Measurements from ENCODE around the gene EIF1B.
"Not testable (repeated sequence)": the region's sequence is repeated elsewhere in the genome, so short reads cannot be mapped to it uniquely, and the experiment has no call there.

Gene EIF1B

DNA sequence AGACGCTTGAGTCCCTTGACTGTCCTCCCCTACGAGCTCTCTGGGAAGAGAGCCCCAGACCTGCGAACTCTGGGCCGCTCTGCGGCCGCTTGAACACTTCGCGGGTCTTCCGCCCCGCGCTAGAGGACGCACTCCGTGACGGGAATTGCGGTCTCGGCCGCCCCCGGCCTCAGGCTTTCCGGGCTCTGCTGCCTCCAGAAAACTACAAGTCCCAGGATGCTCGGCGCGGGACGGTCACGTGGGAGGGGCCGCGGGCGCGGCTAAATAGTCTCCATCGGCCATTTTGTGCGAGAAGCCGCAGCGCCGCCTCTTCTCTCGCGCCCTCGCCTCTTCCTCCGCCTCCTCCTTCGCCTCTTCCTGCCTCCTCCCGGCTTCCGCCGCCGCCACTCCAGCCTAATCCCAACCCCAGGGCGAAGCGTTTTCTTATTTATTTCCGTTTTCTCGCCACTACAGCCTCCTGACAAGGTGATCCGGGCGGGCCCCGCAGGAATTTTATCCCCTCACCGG lies at the start of gene EIF1B:
Gene EIF1B (plus strand): TSS at position 290 of the 507 bp plus-strand sequence. CDS start 235 bp downstream, outside the sequence.
- peak; percentile 91 for DNase-seq (ENCODE audit: low read depth)

DNA sequence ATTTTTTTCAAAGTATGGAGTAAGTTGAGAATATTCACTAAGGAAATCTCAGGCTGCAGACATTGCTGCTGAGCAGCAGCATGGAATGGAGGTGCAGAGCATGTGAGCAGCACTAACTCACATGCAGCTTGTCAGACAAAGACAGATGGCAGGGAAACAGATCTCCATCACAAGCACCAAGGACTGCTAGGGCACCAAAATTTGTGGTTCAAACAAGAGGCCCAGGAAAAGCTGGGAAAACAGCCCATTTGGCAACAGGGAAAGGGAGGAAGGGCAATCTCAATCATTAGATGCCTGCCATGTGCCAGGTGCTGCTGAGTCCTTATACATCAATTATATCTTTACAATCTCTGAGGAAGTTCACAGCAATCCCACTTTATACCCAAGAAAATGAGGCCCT lies 47.2 kb upstream of the EIF1B start:
- DNase-seq (ENCODE audit: low read depth) = no peak

DNA sequence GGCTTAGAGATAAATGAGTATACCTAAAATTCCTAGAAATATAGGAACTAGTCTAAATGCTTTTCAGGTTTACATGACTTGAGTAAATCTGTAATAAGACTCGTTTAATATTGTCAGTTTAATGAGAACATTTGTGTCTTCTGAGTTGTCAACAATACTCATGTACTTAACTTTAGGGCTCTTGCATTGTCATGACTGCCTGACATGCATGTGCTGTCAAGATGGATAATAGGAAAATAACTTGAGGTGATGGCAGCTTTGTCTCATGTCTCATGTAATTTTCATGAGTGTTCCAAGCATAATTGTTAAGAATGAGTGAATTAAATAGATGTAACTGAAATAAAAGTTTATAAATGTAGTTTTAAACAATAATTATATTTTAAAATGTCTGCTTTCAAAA lies 45.1 kb upstream of the EIF1B start:
- no peak for DNase-seq (ENCODE audit: low read depth)

DNA sequence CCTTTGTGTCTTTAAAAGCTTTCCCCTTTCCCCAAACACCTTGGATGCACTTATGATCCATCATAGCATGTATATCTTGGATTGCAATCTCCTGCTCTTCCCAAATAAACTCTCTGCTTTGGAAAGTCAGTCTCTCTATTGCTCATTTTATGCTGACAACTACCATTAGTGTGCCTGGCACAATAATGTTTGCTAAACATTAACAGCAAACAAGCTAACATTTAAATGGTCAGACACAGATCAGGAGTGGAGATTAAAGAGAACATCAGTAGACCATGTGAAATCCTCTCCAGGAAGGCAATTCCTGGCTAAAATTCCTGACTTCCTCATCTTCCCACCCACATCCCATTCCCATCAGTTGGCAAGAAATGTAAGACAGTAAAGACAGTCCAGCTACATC lies 44.3 kb upstream of the EIF1B start:
- DNase-seq (ENCODE audit: low read depth) = no peak

DNA sequence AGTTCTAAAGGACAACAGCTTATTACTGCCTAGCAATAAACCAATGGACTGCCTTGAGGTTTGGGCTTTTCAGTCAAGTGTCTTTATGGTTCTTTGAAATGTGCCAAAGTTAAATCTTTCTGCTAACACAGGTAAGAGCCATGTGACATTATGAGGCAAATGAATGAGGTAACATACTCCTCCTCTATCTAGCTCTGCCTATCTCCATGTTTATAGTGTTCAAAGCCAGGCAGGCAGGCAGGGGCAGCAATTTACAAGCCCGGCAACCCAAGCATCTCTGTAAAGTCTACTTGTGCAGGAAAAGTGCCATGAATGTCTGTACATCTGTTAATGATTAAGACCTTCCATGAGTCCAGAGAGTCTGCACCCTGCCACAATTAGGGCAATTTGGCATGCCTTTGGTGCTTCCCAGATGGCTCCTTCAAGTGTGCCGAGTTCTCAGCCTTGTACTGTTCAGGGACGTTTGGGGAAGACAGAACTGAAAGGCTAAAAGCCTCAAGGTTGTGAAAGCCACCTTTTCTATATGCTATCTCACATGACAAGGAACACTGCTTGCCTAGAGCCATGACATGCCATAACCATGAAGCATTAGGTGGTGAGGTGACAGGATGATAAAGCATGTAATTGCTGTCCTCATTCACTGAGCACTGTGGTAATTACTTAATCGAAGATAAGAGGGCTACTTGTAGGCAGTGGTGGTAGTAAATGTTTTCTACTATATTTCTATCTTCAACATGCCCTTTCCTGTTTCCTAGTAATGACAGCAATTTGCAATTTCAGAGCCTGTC lies 41.4 kb upstream of the EIF1B start:
- DNase-seq (ENCODE audit: low read depth) = no peak

DNA sequence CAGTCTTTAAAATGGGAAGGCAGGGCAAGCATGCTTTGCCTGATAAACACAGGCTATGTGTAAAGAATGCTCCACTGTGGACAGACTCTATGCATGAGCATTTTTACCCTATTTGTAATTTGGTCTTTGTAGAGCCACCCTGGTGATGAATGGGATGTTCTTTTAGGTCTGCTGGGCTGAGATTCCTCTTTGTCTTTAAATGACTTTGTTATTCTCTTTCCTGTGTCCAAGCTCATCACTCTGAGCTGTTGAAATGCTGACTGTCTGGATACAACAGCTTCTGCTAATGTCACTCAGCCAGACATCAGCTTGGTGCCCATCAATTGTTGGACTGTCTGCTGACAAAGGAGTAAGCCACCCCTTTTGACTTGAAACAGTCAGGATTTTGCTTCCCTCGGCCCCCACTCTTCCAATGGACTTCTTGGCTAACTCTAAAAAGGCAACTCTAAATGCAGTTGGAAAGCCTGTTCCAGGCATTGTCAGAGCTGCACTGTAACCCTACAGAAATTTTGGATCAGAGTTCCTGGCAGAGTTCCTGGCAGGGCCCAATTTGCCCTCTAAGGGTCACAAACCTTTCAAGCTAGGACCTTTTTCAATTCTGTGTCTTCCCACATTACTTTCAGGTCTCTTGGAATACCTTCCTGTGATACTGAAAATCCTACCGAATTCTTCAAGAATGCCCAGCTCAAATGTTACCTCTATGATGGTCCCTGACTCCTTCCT lies 40.5 kb upstream of the EIF1B start:
- no peak for DNase-seq (ENCODE audit: low read depth)

DNA sequence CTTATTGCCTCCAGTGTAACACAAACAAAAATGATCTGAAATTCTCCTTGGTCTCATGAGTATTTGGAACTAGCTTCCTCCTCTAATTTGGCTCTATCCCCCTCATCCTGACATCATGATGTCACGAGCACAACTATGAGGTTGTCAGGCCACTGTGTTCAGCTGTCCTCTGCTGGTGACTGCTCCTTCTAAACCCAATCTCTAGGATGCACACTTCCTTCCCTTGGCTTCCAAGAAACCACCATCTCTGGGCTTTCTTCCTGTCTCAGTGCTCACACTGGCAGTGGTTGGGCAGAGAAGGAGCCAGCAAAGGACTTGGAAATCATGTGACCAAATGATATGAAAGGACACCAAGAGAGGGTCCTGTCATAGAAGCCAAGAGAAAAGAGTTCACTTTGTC lies 30.7 kb upstream of the EIF1B start:
- DNase-seq (ENCODE audit: low read depth) = no peak

DNA sequence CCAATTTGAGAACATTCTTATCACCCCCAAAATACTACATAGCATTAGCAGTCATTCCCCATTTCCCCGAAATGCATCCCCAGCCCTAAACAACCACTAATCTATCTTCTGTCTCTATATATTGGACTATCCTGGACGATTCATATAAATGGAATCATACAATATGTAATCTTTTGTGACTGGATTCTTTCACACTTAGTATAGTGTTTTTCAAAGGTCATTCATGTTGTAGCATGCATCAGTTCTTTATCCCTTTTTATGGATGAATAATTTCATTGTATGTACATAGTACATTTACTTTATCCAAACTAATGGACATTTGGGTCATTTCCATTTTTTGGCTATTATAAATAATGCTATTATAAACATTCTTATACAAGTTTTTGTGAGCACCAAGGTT lies 27.5 kb upstream of the EIF1B start:
- DNase-seq (ENCODE audit: low read depth) = no peak

DNA sequence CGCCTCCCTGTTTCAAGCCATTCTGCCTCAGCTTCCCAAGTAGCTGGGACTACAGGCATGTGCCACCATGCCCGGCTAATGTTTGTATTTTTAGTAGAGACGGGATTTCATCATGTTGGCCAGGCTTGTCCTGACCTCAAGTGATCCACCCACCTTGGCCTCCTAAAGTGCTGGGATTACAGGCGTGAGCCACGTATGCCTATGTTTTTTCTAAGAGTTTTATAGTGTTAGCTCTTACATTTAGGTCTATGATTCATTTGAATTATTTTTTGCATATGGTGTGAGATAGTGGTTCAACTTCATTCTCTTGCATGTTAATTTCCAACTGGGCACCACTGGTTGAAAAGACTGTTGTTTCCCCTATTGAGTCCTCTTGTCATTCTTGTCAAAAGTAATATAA lies 26.4 kb upstream of the EIF1B start:
- DNase-seq (ENCODE audit: low read depth) = not testable (repeated sequence)

DNA sequence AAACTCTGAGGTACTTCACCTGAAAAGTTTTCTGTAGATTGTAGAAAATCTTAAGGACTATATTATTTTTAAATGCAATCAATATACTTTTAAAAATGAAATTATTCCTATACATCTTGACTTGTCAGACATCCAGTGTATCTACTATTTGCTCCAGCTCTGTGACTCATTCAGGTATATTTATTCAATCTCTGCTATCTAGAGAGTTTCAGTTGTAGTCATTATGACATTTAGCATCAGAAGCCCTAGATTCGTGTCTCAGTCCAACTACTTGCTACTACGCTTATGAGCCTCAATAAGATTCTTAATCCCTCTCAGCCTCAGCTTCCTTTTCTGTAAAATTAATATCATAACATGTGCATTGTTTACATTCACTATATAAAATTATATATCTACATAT lies 22.3 kb upstream of the EIF1B start:
- DNase-seq (ENCODE audit: low read depth) = no peak

DNA sequence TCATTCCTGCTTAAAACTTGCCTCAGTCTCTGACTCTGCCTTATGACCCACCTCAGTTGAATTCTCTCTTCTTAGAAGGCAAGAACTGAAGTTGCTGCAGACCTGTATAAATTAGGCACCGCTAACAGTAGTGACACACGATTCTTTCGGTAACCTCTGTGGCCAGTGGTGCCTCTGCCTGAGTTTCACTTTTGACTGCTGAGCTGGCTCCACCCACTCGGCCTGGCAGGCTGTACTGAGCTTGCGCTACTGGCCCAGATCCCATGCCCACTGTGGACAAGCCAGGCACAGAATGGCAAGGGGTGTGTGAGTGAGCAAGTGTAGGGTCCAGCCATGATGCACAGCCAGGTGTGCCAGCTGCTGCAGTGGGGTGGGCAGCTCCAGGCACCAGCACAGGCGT lies 19.1 kb upstream of the EIF1B start:
- DNase-seq (ENCODE audit: low read depth) = no peak

DNA sequence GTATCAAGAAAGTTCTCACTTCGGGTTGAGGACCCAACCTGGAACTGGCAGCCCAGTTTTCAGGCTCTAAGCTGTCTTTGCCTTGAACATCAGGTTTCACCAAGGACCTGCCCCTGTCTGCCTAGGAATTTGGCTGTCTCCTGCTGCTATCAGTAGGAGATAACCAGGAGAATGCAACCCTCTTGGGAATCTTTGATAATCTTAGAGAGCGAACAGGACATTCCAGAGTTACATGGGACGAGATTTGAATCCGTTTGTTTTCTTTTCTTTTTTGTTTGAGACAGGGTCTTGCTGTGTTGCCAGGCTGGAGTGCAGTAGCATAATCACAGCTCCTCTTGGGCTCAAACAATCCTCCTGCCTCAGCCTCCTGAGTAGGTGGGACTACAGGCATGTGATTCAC lies 18.0 kb upstream of the EIF1B start:
- DNase-seq (ENCODE audit: low read depth) = no peak

DNA sequence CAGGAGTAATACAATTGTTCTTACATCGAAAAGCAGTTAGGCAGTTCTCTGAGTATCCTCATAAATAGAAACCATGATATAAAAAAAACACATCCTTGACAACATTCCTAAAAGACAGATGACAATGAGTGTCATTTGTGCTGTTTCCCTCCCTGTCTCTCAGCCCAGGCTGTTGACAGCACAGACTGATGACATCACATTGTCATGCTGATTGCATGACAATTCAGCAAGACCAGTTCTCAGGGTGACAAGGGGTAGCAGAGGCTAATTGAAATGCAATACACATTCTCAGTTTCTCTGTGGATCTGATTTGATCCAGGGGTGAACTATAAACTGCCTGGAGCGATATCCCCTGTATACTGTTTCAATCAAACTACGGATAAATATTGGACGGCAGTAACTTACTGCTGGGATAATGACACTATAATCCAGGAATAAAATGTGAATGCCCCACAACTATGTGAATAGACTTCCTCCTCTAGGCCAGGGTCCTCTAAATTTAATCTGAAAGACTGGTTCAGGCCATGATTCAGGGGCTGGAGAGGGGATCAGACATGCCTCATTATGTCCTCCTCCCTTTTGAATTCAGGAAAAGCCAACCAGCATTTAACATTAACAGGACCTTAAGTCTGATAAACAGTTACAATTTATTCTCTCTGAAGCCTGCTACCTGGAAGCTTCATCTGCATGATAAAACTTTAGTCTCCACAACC lies 16.7 kb upstream of the EIF1B start:
- DNase-seq (ENCODE audit: low read depth) = no peak

DNA sequence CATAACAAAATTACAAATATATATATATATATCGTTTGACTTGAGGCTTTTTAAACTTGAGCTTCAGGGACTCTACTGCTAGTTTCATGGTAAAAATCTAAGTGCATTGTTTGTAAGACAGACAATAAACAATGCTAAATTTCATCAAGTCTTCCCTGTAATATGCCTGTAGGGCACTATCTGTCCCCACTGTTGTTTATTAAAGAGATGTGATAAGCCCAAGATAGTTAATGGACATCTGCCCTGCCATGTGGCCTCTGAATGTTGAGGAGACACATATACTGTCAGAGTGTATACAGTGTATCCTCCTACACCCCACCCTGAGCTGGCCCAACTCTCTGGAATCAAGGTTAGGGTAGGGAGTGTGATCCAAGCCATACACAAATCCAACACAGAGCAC lies 15.1 kb upstream of the EIF1B start:
- DNase-seq (ENCODE audit: low read depth) = no peak

DNA sequence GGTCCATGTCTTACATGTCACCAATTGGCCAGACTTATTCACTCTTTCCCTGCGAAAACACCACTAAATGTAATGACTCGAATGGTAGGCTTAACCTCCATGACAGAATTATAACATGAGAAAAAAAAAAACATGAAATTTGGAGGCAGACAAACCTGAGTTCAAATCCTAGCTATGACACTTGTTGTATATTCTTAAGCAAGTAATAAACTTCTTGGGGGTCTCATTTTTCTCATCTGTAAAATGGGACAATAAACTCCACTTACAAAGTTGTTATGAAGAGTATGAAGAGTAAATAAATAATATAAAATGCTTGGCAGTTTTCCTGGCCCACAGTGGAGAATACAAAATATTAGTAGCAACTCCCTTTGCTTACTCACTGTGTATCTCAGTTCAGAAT lies 11.4 kb upstream of the EIF1B start:
- no peak for DNase-seq (ENCODE audit: low read depth)

DNA sequence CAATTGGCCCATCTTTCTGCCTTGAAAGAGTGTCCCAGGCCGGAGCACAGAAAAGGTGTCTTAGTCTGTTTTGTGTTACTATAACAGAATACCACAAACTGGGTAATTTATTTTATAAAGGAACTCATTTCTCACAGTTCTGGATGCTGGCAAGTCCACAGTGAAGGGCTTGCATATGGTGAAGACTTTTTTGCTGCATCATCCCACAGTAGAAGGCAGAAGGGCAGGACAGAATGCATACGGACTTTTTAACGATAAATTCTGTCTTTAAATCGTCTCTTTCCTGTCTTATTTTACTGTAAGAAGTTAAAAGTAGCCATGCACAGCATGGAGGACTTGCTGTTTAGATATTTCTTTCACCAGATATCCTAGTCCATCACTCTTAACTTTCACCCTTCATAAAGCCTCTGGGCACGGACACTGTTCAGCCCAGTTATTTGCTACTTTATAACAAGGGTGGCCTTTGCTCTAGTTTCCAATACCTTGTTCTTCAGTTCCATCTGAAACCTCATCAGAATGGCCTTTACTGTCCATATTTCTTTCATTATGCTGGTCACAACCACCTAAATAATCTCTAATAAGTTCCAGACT lies 10.3 kb upstream of the EIF1B start:
- DNase-seq (ENCODE audit: low read depth) = no peak

DNA sequence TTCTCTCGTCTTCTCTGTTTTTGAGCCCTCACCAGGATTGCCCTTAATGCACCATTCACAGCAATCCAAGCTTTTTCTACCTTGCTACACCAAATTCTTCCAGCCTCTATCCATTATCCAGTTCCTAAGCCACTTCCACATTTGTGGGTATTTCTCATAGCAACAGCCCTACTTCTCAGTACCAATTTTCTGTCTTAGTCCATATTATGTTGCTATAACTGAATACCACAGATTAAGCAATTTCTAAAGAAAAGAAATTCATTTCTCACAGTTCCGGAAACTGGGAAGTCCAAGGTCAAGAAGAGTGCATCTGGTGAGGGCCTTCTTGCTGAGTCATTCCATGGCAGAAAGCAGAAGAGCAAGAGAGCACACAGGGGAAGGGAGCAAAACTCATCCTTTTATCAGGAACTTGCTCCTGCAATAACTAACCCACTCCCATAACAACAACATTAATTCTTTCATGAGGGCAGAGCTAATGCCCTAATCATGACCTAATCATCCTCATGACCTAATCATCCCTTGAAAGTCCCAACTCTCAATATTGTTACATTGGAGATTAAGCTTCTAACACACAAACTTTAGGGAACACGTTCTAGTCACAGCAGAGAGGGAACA lies 9.7 kb upstream of the EIF1B start:
- no peak for DNase-seq (ENCODE audit: low read depth)

DNA sequence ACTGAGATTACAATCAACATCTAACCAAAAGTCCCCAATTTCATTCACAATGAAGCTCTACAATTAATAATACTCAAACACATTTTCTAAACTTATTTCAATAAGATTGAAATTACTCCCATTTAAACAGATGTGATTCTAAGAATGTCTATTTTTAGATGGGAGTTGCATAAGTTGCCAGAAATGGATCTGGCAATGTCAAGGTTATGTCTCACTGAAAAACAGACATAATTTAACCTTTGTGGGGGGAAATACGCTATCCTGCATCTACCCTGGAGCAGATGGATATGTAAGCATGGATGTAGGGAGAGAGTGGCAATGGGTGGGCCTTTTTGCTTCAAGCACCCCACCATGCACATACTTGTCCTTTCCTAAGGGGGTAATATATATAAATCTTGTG lies 6.7 kb upstream of the EIF1B start:
- DNase-seq (ENCODE audit: low read depth) = no peak

DNA sequence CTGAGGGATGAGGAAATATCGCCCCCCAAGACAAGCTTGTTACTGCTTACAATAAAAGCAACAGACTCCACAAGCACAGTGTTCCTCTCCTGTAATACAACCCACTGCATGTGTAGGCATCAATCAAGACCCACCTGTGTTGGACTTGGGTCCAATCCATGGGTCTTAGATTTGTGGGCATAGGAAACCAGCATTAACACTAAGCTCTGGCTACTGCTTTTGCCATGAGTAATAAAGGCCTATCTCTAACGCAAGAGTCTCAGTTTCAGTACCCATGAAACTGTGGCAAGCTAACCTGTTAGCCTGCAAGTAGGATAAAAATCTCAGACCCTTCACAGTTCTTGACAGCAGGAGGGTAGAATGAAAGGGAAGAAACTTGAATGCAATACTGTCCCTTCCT lies 5.2 kb upstream of the EIF1B start:
- DNase-seq (ENCODE audit: low read depth) = no peak

DNA sequence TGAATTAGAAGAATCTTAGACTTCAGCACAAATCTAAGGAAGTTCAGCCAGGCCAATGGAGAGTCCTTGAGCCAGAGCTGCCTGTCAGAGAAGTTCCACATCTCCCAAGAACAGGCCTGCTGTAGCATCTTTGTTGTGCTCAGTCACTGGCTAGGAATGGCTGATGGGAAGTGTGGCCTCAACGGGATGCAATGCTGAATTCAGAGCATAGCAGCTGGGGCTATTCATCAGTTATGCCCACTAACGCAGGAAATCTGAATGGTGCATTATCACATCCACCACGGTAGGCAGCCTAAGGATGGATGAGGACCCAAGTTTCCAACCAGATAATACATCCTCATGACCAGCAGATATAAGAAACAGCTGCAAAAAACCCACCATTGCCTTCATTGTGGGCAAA lies 3.2 kb upstream of the EIF1B start:
- no peak for DNase-seq (ENCODE audit: low read depth)

DNA sequence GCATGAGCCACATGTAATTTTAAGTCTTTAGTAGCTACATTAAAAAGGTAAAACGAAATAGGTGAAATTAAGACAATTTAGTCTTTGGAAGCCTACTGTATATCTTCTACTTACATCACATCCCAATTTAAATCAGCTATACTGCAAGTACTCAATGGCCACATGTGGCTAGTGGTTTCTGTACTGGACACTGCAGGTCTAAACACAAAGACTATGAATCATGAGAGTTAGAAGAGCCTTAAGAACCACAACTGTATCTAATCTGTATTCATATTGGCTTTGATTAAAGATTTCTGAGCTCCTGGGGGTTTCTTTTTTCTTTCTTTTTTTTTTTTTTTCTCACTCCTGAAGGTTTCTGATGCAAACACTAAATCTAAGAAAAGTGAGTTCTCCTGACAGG lies 2.3 kb upstream of the EIF1B start:
- DNase-seq (ENCODE audit: low read depth) = no peak
